ENCODE data around the gene LIPM.

The LIPM gene

DNA sequence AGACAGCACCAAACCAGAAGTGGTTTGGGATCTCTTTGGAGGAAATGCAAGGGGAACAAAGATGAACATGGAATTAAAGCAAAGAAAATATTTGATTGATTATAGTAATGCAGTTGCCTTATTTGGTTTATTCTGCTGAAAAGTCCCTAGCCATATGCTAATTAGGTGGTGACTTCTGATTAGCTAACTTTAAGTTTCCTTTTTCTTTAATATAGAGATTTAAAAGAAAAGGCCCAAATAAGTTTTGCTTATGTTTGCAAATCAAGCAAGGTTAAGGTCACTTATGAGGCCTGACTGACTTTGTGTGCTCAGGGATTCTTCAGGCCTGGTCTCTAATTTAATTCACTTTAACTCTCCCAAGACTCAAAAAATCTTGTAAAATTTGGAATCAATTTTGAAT lies 55.3 kb downstream of the LIPM start:
- ChIA-PET POLR2A (no interaction called here), CTCF (interaction anchor here (1.1 to 3.0 kb wide), 5 partner anchors 13 to 76 kb away, joined by 3 to 24 read pairs (median 9); no protein-coding TSS in a partner anchor)
- no peak for DNase-seq (ENCODE audit: extremely low spot score)
- TF ChIP-seq, protein P1, sequence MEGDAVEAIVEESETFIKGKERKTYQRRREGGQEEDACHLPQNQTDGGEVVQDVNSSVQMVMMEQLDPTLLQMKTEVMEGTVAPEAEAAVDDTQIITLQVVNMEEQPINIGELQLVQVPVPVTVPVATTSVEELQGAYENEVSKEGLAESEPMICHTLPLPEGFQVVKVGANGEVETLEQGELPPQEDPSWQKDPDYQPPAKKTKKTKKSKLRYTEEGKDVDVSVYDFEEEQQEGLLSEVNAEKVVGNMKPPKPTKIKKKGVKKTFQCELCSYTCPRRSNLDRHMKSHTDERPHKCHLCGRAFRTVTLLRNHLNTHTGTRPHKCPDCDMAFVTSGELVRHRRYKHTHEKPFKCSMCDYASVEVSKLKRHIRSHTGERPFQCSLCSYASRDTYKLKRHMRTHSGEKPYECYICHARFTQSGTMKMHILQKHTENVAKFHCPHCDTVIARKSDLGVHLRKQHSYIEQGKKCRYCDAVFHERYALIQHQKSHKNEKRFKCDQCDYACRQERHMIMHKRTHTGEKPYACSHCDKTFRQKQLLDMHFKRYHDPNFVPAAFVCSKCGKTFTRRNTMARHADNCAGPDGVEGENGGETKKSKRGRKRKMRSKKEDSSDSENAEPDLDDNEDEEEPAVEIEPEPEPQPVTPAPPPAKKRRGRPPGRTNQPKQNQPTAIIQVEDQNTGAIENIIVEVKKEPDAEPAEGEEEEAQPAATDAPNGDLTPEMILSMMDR (IDR thresholded peaks at IDR 0.05; ENCODE audit: control extremely low read depth, extremely low read depth, low read depth, missing control alignments), result no peak

DNA sequence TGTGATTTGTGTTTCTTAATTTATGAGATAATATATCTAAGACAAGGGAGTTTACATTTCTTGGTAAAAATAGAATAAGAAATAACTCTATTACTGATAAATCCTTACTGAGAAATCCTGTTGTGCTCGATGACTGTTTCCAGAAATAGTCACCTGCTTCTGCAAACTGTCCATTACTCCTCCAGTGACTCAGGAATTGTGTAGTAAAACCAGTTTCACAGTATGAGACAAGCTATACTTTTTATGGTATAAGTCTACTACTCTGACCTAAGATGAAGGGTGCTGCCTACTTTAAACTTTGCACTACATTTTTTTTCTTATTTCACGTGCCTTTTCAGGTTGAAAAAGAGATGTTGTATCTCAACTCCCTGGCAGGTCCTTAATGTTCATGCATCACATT lies 56.0 kb downstream of the LIPM start:
- CTCF ChIA-PET, result interaction anchor here (1.1 kb wide), 1 partner anchor 16 kb away, joined by 3 read pairs; no protein-coding TSS in a partner anchor
- no peak for DNase-seq (ENCODE audit: extremely low spot score)
- TF ChIP-seq, protein P1 (IDR thresholded peaks at IDR 0.05; ENCODE audit: control extremely low read depth, extremely low read depth, low read depth, missing control alignments), result no peak
- POLR2A ChIA-PET, result no interaction called here

DNA sequence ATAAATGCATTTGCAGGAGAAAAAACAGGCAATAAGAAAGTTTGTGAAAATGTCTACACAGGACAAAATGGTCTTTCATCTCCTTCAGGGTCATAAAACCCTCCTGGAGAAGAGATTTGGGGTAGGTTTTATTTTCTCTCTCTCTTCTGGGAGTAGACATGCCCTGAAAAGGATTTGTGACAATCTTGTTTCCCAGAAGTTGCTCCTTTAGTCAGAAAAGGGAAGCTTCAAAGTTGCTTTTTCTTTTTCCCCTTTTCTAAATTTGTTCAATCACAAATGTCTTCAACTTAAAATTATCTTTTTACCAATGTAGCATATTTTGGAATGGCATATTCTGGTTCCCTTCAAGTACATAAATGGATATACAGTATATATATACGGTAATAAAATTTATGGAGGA lies 58.5 kb downstream of the LIPM start:
- TF ChIP-seq, protein P1 (IDR thresholded peaks at IDR 0.05; ENCODE audit: control extremely low read depth, extremely low read depth, low read depth, missing control alignments), result no peak
- POLR2A ChIA-PET, result no interaction called here

DNA sequence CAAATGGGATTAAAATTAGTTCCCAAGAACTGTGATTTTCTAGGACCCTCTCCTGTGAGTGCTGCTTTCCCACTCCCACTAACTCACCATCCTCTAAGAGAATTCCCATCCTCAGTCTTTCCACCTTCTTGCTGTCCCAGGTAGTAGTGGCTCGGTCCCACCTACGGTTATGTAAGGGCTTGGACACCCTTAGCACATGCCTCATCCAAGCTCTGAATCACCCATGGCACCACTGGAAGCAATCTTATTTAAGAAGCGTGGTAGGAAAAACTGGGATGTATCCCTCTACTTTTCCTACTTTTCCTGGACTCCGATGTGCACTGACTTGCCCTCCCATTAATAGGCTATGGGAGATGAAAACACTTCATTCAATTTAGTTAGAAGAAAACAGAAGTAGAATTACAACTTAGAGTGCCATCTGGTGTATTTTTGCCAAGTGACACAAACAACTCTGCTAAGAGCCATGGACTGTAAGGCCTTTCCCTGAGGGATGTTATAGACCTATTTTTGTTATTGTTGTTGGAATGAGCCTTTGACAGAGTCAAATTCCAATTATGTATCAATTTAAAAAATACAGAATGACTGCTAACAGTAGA lies 62.8 kb downstream of the LIPM start:
- ChIA-PET POLR2A (no interaction called here), CTCF (interaction anchor here (1.2 to 6.3 kb wide), 4 partner anchors 12 to 300 kb away, joined by 3 to 49 read pairs (median 7); no protein-coding TSS in a partner anchor)
- DNase-seq (ENCODE audit: extremely low spot score), result no peak
- TF ChIP-seq, protein P1 (IDR thresholded peaks at IDR 0.05; ENCODE audit: control extremely low read depth, extremely low read depth, low read depth, missing control alignments), result no peak

More for the DNA sequence above, 58.5 kb downstream of the LIPM start:
- CTCF ChIA-PET, result interaction anchor here (6.3 kb wide), 1 partner anchor 25 kb away, joined by 49 read pairs; no protein-coding TSS in a partner anchor
- no peak for DNase-seq (ENCODE audit: extremely low spot score)

DNA sequence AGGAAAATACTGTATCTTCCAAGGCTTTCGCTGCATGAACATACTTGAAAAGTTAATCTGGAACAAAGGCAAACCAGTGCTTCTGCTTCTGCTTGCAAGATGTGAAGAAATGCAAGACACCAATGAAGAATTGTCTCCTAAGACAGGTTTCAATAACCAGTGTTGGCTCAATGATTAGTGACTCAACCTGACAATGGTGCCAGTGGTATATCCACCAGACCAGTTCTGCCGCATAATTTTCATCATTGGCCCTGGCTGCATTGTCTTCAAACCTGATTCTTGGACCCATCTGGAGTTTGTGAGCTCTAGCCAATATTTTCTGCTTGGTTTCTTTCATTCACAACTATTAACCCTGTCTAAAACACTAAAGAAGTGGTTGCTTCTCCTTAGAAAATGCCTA lies 63.9 kb downstream of the LIPM start:
- TF ChIP-seq, protein P1 (IDR thresholded peaks at IDR 0.05; ENCODE audit: control extremely low read depth, extremely low read depth, low read depth, missing control alignments), result no peak
- ChIA-PET CTCF (interaction anchor here (1.5 kb wide), 1 partner anchor 30 kb away, joined by 5 read pairs; no protein-coding TSS in a partner anchor), POLR2A (no interaction called here)
- DNase-seq (ENCODE audit: extremely low spot score), result no peak

DNA sequence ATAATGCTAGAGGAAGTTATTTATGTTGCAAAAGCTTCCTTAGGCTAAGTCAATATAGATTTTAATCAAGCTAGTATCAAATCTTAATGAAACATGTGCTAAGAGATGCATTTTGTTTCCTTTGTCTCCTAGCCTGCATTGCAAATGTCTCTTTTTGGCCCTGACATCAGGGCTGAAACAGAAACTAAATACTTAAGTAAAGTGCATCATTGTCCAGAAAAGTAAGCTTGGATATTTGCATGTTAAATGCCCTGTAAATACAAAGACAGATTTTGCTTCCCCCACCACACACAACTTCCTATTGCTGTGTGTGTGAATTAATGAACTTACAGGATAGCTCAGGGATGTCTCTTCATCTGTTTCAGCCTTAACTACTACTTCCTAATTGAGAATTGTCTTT lies 67.6 kb downstream of the LIPM start:
- POLR2A ChIA-PET, result no interaction called here
- TF ChIP-seq, protein P1 (IDR thresholded peaks at IDR 0.05; ENCODE audit: control extremely low read depth, extremely low read depth, low read depth, missing control alignments), result no peak
- no peak for DNase-seq (ENCODE audit: extremely low spot score)
- CTCF ChIA-PET, result interaction anchor here (0.8 to 3.2 kb wide), 10 partner anchors 10 to 305 kb away, joined by 3 to 29 read pairs (median 5); partner anchors contain the start of gene STAMBPL1

Data from GM10248 (cell line).